ENCODE data around the gene MID2.
"Not testable (repeated sequence)": the region's sequence is repeated elsewhere in the genome, so short reads cannot be mapped to it uniquely, and the experiment has no call there.

Gene MID2

DNA sequence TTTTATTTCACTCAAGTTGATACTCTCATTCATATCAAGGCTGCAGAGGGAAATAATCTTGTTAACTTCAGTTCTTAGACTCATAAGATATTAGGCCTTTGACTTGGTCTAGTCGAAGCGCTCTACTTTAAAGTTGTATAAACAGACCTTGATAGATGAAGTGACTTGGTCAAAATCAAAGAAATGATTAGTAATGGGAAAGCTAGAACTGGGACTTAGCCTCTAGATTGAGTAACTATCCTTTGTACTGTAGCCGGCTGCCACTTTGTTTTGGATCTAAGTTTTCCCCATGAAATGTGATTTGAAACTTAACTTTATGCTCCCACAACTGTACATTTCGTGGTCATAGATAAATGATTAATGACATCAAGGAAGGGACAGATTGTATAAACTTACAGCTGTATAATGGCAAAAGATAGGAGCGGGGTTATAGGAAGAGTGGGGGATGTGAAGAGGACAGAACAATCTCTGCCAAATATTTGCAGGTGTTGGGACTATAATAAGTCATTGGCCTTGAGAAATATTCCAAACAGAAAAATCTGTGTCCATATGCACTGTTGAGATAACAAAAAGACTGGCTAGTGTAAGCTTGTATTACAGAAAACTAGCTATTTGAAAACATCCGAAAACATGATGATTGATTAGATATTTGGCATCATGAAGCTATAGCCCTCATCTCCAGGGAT, 17.2 kb downstream of the MID2 start:
- no peak for DNase-seq

DNA sequence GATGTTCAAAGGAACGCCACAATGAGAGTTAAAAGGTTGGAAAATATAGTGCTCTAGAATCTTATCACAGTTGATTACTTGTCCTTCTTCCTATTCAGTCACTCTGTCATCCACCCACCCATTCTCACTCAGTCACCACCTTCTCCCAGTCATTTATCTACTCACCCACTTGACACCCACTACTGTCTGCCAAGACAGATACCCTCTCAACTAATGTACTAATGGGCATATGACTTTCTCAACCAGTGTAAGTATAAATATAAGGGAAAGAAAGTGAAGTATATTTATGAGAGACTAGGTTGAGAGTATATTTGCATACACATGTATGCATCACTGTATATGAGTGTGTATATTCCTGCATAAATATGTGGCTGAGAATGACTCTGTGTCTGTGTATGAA, 20.0 kb downstream of the MID2 start:
- DNase-seq, result no peak

DNA sequence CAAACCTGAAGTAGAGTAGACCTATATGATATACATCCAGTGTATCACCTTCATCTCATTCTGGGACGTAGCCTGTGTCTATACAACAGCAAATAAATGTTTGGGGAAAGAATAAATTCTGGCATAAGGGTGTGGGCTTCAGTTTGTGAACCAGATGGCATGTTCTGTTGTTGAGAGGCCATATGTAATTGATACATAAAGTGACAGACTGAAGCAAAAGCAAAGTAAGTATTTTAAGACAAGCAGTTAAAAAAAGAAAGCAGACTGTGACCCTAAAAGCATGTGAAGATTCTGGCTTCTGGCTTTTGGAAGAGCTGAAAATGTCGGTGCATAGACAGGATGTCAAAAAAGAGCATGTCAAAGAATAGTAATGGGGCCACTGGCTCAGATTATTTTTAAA, 22.9 kb downstream of the MID2 start:
- no peak for DNase-seq

DNA sequence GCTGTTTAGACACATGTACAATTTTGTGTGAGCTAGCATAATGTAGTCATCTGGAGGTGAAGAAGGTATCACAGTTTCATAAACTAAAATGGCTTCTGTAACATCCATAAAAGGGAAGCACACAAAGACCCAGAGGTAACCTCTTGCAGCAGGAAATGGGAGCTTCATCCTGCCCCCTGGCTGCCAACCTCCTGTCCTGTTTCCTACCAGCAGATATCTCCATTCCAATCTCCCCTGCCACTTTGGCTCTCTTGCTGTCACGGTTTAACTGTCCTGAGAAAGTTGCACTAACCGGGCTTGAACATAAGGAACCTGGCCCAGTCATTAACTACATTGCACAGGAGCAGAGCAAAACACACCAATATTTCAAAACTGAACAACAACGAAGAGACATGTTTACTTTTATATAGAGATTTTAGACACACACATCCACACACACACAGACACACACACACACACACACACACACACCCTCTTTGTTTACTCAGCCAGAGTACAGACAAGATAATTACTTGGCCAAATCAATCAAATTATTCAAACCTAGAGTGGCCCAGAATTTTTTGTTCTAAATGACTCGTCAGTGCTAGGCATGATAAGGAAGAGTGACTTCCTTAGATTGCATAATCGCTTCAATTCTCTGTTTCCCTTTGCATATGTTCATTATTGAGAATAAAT, 24.2 kb downstream of the MID2 start:
- DNase-seq, result no peak

DNA sequence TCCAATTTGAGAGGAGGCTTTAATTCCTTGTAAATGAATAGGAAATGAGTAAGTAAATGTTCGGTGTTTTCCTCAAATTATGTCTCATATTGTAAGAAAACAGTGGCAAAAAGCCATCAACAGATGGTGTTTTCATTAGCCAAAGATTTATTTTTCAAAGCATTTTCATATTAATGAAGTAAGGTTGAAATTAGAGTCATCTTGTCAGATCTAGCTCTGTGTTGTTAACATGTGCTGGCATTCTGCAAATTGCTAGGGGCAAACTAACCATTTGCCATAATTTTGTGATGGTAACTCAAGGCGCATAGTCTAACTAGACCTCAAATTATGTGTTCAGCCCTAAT, 24.7 kb downstream of the MID2 start:
- DNase-seq, result no peak

DNA sequence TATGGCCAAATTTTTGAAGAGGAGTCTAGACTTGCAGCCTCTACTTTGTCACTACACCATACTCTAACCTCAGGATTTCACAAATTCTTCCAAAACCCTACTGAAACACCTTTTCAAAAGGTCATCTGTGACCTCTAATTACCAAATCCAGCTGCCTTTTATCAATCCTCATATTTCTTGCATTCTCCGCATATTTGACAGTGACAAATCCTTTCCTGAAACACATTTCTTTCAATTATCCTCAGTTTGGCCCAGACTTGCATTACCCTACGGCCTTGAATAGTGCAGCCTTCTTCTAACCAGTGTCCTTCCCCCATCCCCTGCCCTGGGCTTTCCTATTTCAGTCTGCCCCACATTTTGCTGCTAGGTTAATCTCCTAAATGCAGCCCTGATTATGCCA, 25.5 kb downstream of the MID2 start:
- DNase-seq, result no peak

DNA sequence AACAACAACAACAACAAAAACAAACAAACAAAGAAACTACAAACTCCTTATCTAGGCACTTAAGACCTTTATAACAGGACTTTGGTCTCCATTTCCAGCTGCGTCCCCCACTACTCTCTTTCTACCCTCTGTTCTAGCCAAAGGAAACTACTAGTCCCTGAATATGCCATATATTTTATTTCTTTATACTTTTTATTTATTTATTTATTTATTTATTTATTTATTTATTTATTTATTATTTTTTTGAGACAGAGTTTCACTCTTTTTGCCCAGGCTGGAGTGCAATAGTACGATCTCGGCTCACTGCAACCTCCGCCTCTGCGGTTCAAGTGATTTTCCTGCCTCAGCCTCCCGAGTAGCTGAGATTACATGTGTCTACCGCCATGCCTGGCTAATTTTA, 26.0 kb downstream of the MID2 start:
- DNase-seq, result not testable (repeated sequence)

DNA sequence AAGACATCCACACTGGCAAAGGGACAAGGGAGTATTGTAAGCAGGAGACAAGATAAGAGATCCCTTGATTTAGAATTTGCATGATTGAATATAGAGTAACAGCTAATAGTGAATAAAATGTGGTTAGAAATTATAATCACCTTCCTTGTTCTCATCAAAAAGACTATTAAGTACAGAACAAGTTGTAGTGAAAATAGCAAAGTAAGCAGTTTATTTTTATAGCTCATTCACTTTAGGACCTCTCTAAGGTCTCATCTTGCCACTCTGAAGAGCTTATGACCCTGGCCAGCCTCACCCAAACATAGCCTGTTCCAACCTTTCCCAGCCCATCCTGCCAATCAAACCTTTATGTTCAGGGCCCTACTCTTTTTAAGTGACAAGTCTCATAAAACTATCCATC, 30.6 kb downstream of the MID2 start:
- no peak for DNase-seq

DNA sequence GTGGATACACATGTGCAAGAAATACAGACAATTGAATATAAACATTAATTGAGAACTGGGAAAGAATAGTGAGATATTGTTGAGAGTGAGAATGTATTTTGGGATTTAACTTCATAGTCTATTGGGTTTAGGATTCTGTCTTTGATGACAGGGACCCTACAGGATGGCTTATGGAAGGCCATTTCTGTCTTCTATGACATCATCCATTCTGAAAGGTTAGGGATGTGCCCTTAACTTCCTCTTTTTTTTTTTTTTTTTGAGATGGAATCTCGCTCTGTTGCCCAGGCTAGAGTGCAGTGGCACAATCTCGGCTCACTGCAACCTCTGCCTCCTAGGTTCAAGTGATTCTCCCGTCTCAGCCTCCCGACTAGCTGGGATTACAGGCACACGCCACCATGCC, 31.4 kb downstream of the MID2 start:
- not testable (repeated sequence) for DNase-seq

DNA sequence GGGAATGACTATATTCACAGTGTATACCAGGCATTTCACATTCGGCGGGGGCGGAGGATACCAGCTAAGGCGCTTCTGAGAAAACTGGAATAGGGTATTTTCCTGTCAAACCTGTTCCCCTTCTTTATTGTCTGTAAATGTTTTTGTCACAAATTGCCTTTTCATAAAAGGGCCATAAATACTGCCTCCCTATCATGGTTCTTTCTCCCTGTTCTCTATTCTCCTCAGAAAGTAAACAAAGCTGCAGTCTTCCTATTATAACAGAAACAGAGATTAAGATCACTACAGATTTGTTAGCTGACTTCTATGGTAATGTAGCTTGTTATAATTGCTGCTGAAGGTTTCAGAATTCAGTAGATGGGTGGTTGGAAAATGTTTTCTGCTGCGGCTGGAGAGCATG, 32.2 kb downstream of the MID2 start:
- DNase-seq, result no peak

DNA sequence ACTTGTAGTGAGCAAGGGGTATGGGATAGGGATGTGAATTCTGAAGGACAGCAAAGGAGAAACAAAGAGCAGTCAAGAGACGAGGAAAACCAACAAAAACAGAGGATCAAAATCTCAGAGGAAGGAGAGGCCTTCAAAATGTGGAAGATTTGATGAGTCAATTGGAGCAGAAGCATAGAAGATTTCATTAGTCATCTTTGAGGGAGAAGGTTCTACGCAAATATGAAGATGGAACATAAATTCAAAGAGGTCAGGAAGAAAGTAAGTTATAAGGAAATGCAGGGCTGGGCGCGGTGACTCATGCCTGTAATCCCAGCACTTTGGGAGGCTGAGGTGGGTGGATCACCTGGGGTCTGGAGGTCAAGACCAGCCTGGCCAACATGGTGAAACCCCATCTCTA, 35.4 kb downstream of the MID2 start:
- DNase-seq, result no peak

DNA sequence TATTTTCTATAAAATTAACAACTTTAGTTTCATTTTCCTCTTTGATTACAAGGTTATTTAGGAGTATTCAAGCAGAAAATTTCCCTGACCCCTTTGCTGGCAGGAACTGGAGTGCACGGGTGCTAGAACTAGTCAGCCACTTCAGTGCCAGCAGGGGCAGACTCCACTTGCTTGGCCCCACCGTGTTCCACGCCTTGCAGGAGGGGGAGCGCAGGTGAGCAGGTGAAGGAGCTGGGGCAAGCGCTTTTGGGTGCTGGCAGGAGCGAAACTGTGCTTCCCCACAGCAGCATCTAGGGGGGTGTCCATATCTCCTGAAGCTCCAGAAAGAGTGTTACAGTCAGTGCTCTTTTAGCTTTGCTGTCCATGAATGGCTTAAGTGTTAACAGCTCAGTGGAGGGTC, 45.5 kb downstream of the MID2 start:
- DNase-seq, result no peak

DNA sequence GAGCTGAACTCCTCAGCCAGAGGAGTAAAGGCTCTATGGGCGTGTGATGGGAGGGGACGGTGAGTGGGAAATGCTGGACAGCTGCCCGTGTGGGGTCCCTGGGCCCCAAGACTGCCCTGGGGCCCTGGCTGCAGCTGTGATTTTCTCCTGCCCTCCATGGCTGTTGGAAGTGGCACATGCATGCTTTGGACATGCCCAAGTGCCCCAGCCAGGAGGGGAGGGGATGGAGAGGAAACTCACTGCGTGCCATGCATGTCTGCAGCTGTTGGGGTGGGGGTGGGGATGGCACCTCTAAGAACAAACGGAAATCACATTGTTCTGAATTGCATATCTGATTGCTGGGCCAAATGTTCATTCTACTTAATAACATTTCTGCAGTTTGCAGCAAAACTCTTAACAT, 52.4 kb downstream of the MID2 start:
- DNase-seq, result no peak

DNA sequence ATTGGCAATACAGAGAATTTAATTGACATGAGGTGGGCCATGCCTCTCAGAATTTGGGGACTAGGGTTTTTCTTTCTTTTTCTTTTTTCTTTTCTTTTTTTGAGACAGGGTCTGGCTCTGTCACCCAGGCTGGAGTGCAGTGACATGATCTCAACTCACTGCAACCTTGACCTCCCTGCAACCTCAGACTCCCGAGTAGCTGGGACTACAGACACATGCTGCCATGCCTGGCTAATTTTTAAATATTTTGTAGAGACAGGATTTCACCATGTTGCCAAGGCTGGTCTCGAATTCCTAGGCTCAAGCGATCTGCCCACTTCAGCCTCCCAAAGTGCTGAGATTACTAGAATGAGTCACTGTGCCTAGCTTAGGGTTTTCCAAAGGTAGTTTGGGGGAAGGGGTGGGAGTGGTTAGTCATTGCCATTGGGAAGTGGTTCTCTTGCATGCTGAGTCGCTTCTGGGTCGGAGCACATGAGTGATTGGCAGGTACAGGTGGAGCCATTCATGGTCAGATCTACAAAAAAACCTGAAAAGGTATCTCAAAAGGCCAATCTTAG, 54.5 kb downstream of the MID2 start:
- no peak for DNase-seq

DNA sequence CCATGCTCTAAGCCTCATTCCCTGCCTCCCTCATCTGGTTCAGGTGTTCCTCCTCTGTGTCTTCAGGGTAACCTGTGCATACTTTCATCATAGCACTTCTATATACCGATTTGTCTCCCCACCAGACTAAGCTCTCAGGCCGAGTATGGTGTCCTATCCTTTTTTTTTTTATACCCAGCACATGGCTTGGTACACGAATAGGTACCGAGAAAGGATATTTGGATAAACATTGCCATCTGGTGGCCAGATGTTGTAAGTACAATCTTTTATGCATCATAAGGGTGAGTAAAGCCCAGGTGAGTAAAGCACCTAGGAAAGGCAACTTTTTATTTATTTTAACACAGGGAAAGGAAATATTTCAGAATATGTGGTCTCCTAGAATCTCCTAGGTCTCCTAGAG, 68.4 kb downstream of the MID2 start:
- peak; percentile 10 to 59 for DNase-seq

DNA sequence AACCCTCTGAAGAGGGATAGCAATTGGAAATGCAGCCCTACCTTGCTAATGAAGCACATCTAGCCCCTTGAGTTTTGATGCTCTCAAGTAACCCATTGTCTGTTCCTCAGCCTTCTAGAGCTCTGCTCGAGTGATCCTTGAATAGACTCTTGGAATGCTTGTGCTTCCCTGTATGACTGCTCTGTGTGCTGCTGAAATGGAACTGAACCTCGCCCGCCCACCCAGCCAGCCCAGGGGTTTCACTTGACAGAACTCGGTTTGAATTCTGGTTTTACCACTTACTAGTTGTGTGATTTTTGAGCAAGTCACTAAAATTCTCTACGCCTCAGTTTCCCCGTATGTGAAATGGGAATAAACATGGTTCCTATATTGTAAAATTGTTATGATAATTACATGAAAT, 77.1 kb downstream of the MID2 start:
- no peak for DNase-seq

DNA sequence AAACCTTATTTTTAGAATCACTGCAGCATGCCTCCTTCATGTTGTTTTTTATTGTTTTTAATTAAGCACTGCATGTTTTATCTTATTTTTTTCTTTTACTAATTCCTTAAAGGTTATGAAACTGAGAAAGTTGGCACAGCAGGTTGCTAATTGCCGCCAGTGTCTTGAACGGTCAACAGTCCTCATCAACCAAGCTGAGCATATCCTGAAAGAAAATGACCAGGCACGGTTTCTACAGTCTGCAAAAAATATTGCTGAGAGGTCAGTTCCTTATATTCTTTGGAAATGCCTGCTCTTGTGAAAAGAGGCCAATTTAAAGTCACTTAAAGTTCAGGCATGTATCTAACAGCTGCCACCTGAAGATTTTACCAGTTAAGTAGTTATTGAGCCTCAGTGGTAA, 79.7 kb downstream of the MID2 start:
- DNase-seq, result no peak

DNA sequence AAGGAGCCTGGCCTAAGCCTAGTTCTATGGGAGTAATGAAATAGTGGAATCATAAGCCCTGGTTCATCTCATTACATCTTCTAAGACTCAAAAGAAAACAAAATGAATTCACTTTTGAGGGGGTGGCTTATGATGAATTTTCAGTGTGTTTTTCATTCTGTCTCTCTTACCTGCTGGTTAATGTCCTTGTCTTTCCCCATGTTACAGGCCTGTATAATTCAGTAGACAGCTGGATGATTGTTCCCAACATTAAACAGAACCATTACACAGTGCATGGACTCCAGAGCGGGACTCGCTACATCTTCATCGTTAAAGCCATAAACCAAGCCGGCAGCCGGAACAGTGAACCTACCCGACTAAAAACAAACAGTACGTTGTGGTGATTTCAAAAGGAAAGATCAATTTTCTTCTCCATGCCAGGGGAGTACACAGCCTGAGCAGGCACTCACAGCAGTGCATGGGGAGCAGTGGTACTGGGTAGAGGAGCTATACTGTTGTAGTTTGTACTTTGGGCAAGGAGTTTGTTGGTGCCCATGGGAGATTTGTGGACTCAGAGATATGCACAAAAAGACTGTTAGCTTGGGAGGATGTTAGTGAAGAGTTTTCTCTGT, 98.6 kb downstream of the MID2 start:
- DNase-seq, result no peak

DNA sequence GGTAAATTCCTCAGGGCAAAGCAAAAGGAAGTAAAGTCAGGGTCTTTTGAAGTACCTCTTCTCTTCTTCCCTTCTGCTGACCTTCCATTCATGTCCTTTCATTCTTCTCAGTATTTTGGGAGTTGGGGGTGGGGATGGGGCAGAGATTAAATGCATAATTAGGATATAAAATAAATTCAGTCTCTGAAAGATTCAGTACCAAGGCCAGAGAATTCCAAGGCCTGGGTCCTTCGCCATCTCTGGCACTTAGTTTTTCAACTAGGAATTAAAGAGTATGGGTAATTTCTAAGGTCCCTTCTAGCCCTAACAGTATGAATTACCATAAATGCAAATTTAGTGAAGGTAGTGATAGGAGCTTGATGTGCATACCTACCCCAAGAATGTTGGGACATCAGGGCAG, 108.6 kb downstream of the MID2 start:
- no peak for DNase-seq

DNA sequence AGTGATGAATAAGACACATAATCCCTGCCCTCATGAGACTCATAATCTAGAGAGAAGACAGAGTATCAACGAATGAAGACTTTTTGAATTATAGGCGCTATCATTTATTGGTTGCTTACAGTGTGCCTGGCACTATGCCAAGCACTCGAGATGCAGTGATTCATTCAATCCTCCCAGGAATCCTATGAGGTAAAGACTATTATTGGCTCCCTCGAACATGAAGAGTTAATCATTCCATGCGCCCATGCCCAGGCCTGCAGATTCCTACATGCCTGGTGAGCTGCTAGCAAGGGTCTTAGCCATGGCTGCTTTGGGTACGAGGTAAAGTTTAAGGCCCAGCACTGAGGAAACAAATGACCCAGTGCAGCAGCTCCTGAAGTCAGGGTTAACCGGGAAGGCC, 109.5 kb downstream of the MID2 start:
- no peak for DNase-seq

DNA sequence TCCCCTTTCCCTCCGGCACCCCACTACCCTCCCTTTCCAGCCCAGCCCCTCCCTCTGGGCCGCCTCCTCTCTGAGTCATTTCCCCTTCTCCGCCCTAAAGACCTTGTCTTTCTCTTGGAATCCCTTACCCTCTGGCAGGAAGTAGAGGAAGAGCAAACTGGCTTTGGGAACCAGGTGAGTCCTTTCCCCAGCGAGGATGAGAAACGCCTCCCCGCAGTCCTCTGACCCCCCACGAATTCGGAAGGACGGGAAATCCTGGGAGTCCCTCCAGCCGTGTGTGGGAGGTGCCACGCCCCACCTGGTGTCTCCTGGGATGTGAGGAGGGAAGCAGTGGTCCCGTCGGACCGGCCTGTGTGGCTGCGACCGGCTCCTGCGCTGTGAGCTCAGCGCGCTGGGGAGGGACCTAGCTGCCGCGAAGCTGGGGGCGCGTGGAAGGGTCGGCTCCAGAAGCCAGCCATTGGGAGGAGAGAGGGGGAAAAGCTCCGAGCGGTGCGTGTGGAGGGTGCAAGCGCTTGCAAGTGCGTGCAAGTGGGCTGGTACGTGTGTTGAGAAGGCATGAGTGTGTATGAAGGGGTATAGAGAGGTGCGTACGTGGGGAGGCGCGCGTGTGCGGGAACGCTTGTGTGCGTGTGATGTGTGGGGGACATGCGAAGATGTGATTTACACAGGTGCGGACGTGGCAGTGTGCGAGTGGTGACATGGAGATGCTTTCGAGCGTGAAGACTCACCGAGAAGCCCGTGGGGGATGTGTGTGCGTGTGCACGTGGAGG, 110.2 kb downstream of the MID2 start:
- DNase-seq, result no peak

DNA sequence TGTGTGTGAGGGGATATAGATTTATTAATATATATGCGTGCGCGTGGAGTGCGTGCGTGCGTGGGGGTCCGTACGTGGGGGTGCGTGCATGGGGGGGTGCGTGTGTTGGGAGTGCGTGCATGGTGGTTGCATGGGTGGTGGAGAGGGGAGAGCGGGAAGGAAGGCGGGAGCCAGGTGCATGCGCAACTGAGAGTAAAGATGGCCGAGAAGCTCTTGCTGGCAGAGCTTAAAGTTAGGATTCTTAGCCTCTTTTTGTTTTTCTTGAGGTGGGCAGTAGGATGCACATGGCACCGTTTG, 110.7 kb downstream of the MID2 start:
- DNase-seq, result no peak

DNA sequence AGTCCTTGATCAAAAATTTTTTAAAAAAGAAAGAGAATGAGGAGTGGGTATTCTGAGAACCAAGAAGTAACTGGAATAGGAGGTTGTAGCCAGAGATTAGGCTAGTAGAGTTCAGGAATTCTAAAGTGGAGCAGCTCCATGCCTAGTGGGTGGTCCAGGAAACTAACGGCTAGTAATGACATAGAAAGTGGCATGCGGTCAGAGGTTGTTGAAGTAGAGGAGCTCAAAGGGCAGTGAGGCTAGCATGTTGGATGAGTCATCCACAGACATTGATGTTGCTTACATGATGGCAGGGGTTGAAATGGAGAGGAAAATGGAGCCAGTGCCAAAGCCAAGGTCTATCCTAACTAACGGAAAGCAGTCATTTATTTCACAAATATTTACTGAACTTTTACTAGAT, 114.4 kb downstream of the MID2 start:
- no peak for DNase-seq

DNA sequence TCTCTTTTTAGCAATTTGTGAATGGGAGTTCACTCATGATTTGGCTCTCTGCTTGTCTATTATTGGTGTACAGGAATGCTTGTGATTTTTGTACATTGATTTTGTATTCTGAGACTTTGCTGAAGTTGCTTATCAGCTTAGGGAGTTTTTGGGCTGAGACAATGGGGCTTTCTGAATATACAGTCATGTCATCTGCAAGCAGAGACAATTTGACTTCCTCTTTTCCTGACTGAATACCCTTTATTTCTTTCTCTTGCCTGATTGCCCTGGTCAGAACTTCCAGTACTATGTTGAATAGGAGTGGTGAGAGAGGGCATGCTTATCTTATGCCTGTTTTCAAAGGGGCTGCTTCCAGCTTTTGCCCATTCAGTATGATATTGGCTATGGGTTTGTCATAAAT, 129.7 kb downstream of the MID2 start:
- DNase-seq, result not testable (repeated sequence)

Measured in CD4-positive, alpha-beta T cell treated with Interleukin-1 beta for 1 hour (primary cell).